Stimulated activated CD8-positive, alpha-beta memory T cell treated with anti-CD3 and anti-CD28 coated beads, Interleukin-4, amount 100 ng/mL, for 24 hours (primary cell): Measurements from ENCODE around the gene DNAH1.

Experiments used
- DNase-seq: peaks from one replicate; pipeline ENCODE4 v3.0.0-alpha.2; 2020; ENCODE audit warnings: low read depth

The DNAH1 gene

GRCh38 chr3:52388348-52388821 lies 72.3 kb downstream of the DNAH1 start:
- DNase-seq: no peak

- DNase-seq: no peak
These were observed 72.8 kb downstream of the DNAH1 start for GRCh38 chr3:52388933-52389332.

- no peak for DNase-seq
These were observed 75.0 kb downstream of the DNAH1 start for GRCh38 chr3:52391096-52391495.

- DNase-seq: no peak
These were observed 76.3 kb downstream of the DNAH1 start for GRCh38 chr3:52392216-52392930.

- DNase-seq: no peak
These were observed 77.2 kb downstream of the DNAH1 start for GRCh38 chr3:52393131-52393807.

- no peak for DNase-seq
These were observed 78.0 kb downstream of the DNAH1 start for GRCh38 chr3:52393959-52394670.

- DNase-seq: no peak
These were observed 78.8 kb downstream of the DNAH1 start for GRCh38 chr3:52394751-52395502.

- DNase-seq: no peak
These were observed 79.4 kb downstream of the DNAH1 start for GRCh38 chr3:52395503-52395865.

GRCh38 chr3:52396011-52396906 lies 80.1 kb downstream of the DNAH1 start:
- DNase-seq: no peak

- no peak for DNase-seq
These were observed 80.9 kb downstream of the DNAH1 start for GRCh38 chr3:52396907-52397591.

- no peak for DNase-seq
These were observed 81.7 kb downstream of the DNAH1 start for GRCh38 chr3:52397676-52398399.

- DNase-seq: no peak
These were observed 82.6 kb downstream of the DNAH1 start for GRCh38 chr3:52398670-52399081.

- no peak for DNase-seq
These were observed 83.0 kb downstream of the DNAH1 start for GRCh38 chr3:52399131-52399530.

GRCh38 chr3:52399593-52399992 lies 83.5 kb downstream of the DNAH1 start:
- no peak for DNase-seq

- DNase-seq: no peak
These were observed 84.2 kb downstream of the DNAH1 start for GRCh38 chr3:52400275-52400793.

- no peak for DNase-seq
These were observed 84.9 kb downstream of the DNAH1 start for GRCh38 chr3:52401021-52401420.

- DNase-seq: no peak
These were observed 85.4 kb downstream of the DNAH1 start for GRCh38 chr3:52401551-52401950.

- DNase-seq: no peak
These were observed 86.0 kb downstream of the DNAH1 start for GRCh38 chr3:52402101-52402521.

GRCh38 chr3:52402706-52403270 lies 86.7 kb downstream of the DNAH1 start:
- no peak for DNase-seq
